ENCODE results near the gene RIN3. TPM values are rescaled to one million over a fixed set of nuclear protein-coding genes. Genes with fewer than 3 reads are reported as not detected.

Gene RIN3
- total RNA-seq, 6 experiments from 2014 or later: 10.7 to 20.4 (median 18.9) TPM

GRCh38 chr14:92552066-92552465 lies 38.5 kb downstream of the RIN3 start:
- peaks cover 0 to 4% (median 0%) of the 10 kb centered on the region in 4 donors for H3K4me1 ChIP-seq
- no peak overlapping the region for H3K27ac ChIP-seq
- 60% methylated on average over 2 of the region's 4 CpGs for WGBS (ENCODE audit: insufficient coverage, low coverage, low lambda C conversion rate, missing lambda C conversion rate)
- H3K9me3 ChIP-seq: no peaks in the 10 kb centered on the region
- intact Hi-C loops (cut with DNase I): no loop called here
- TF ChIP-seq CTCF (IDR thresholded peaks at IDR 0.05) (no peak), POLR2A (IDR thresholded peaks at IDR 0.05) (no peak)
- H3K27me3 ChIP-seq: no peaks in the 10 kb centered on the region
- H3K36me3 ChIP-seq: peaks cover 0 to 4% (median 1%) of the 10 kb centered on the region in 4 donors
- ATAC-seq (peak in 2 of 4 donors; percentile 16 to 19), DNase-seq (no peak)
- H3K4me3 ChIP-seq: no peak overlapping the region

- Histone ChIP-seq H3K4me3 (no peak overlapping the region), H3K27me3 (no peaks in the 10 kb centered on the region), H3K27ac (no peak overlapping the region), H3K9me3 (no peaks in the 10 kb centered on the region), H3K4me1 (peaks cover 0 to 9% (median 0%) of the 10 kb centered on the region in 4 donors), H3K36me3 (peaks cover 0 to 4% (median 1%) of the 10 kb centered on the region in 4 donors)
- ATAC-seq: peak in 1 of 4 donors; percentile 24
- intact Hi-C loops (cut with DNase I): no loop called here
- DNase-seq: no peak
- WGBS (ENCODE audit: insufficient coverage, low coverage, low lambda C conversion rate, missing lambda C conversion rate): 64% methylated on average over 9 of the region's 10 CpGs
- TF ChIP-seq POLR2A (IDR thresholded peaks at IDR 0.05) (no peak), CTCF (IDR thresholded peaks at IDR 0.05) (no peak)
Measured at GRCh38 chr14:92553438-92553837, 39.9 kb downstream of the RIN3 start.

GRCh38 chr14:92555465-92556111 lies 42.0 kb downstream of the RIN3 start:
- Histone ChIP-seq H3K27me3 (no peaks in the 10 kb centered on the region), H3K4me3 (no peak overlapping the region), H3K36me3 (peaks cover 0 to 4% (median 1%) of the 10 kb centered on the region in 4 donors), H3K4me1 (peaks cover 0 to 9% (median 0%) of the 10 kb centered on the region in 4 donors), H3K9me3 (no peaks in the 10 kb centered on the region), H3K27ac (no peak overlapping the region)
- TF ChIP-seq CTCF (IDR thresholded peaks at IDR 0.05) (no peak), POLR2A (IDR thresholded peaks at IDR 0.05) (no peak)
- 61% methylated on average over 6 of the region's 13 CpGs for WGBS (ENCODE audit: insufficient coverage, low coverage, low lambda C conversion rate, missing lambda C conversion rate)
- intact Hi-C loops (cut with DNase I): no loop called here
- DNase-seq: no peak
- no peak for ATAC-seq

GRCh38 chr14:92556255-92556741 lies 42.7 kb downstream of the RIN3 start:
- H3K27me3 ChIP-seq: no peaks in the 10 kb centered on the region
- H3K4me1 ChIP-seq: peaks cover 0 to 9% (median 0%) of the 10 kb centered on the region in 4 donors
- DNase-seq (no peak), ATAC-seq (no peak)
- WGBS (ENCODE audit: insufficient coverage, low coverage, low lambda C conversion rate, missing lambda C conversion rate): 74% methylated on average over 4 of the region's 4 CpGs
- H3K27ac ChIP-seq: no peak overlapping the region
- H3K9me3 ChIP-seq: no peaks in the 10 kb centered on the region
- TF ChIP-seq POLR2A (IDR thresholded peaks at IDR 0.05): no peak
- TF ChIP-seq CTCF (IDR thresholded peaks at IDR 0.05): no peak
- H3K36me3 ChIP-seq: peaks cover 0 to 4% (median 1%) of the 10 kb centered on the region in 4 donors
- intact Hi-C loops (cut with DNase I): no loop called here
- no peak overlapping the region for H3K4me3 ChIP-seq
